Liver (tissue), 9 donors: Measurements from ENCODE around the gene RNASE13. TPM values are rescaled to one million over a fixed set of nuclear protein-coding genes. Genes with fewer than 3 reads are reported as not detected.

Experiments
- DNase-seq: peaks from one replicate; pipeline ENCODE4 v3.0.0-alpha.2; 2017; ENCODE audit warnings: low spot score
- H3K27ac ChIP-seq, 2 donors: one replicate each; pipeline ENCODE4 v1.7.0; 2013; ENCODE audit warnings: inconsistent platforms in 2 of 2, low read length in 2 of 2, control low read depth in 1 of 2, low read depth in 1 of 2, mild to moderate bottlenecking in 1 of 2
- H3K27me3 ChIP-seq, 4 donors: one replicate each; pipeline versions ENCODE4 v1.6.1 to v1.7.0; 2013; ENCODE audit warnings: low read length in 3 of 4, inconsistent platforms in 1 of 4, mild to moderate bottlenecking in 1 of 4, moderate library complexity in 1 of 4; ENCODE audit not compliant: control insufficient read depth in 4 of 4, insufficient read depth in 4 of 4
- H3K36me3 ChIP-seq, 4 donors: one replicate each; pipeline versions ENCODE4 v1.6.1 to v1.7.0; 2013; ENCODE audit warnings: low read length in 3 of 4, mild to moderate bottlenecking in 3 of 4, low read depth in 1 of 4, moderate library complexity in 1 of 4; ENCODE audit not compliant: control insufficient read depth in 4 of 4, insufficient read depth in 3 of 4
- H3K4me1 ChIP-seq, 4 donors: one replicate each; pipeline versions ENCODE4 v1.6.1 to v1.7.0; 2013; ENCODE audit warnings: low read length in 3 of 4, mild to moderate bottlenecking in 3 of 4, moderate library complexity in 1 of 4; ENCODE audit not compliant: control insufficient read depth in 4 of 4, insufficient read depth in 4 of 4
- H3K4me3 ChIP-seq, 3 donors: one replicate each; pipeline versions ENCODE4 v1.6.1 to v1.7.0; 2013; ENCODE audit warnings: low read length in 3 of 3, control low read depth in 1 of 3, low read depth in 1 of 3, mild to moderate bottlenecking in 1 of 3
- H3K9ac ChIP-seq, 2 donors: one replicate each; pipeline ENCODE4 v1.7.0; 2013; ENCODE audit warnings: low read length in 2 of 2, mild to moderate bottlenecking in 2 of 2, moderate library complexity in 2 of 2, control low read depth in 1 of 2, low read depth in 1 of 2
- H3K9me3 ChIP-seq, 4 donors: one replicate each; pipeline versions ENCODE4 v1.6.1 to v1.7.0; 2013; ENCODE audit warnings: low read length in 3 of 4; ENCODE audit not compliant: control insufficient read depth in 4 of 4
- ATF3 ChIP-seq: IDR thresholded peaks from 2 replicates; pipeline ENCODE4 v1.6.1; 2016; ENCODE audit warnings: antibody characterized with exemption
- CTCF ChIP-seq: fragments of 150-350 bp; IDR thresholded peaks from 2 replicates; pipeline ENCODE4 v1.5.1; 2017; ENCODE audit warnings: improper control_type of control experiment, low read depth, low read length; ENCODE audit not compliant: missing input control
- FOXA1 ChIP-seq: IDR thresholded peaks from 2 replicates; pipeline ENCODE4 v1.6.1; 2016; ENCODE audit warnings: antibody characterized with exemption
- FOXA2 ChIP-seq: IDR thresholded peaks from 2 replicates; pipeline ENCODE4 v1.6.1; 2016; ENCODE audit warnings: antibody characterized with exemption
- GABPA ChIP-seq, 2 donors: IDR thresholded peaks in 1 of 2; conservative IDR thresholded peaks in 1 of 2; 2 replicates each; pipeline ENCODE4 v1.6.1; 2016; ENCODE audit warnings: antibody characterized with exemption in 2 of 2, mild to moderate bottlenecking in 1 of 2, moderate library complexity in 1 of 2
- HNF4A ChIP-seq, 2 donors: conservative IDR thresholded peaks; 2 replicates each; pipeline ENCODE4 v1.6.1; 2016; ENCODE audit warnings: antibody characterized with exemption in 2 of 2, mild to moderate bottlenecking in 2 of 2
- HNF4G ChIP-seq: IDR thresholded peaks from 2 replicates; pipeline ENCODE4 v1.6.1; 2016; ENCODE audit warnings: antibody characterized with exemption
- MAX ChIP-seq: IDR thresholded peaks from 2 replicates; pipeline ENCODE4 v1.6.1; 2016; ENCODE audit warnings: antibody characterized with exemption
- NR2F2 ChIP-seq: IDR thresholded peaks from 2 replicates; pipeline ENCODE4 v1.6.1; 2016; ENCODE audit warnings: antibody characterized with exemption
- RAD21 ChIP-seq, 2 donors: IDR thresholded peaks; 2 replicates each; pipeline ENCODE4 v1.6.1; 2016; ENCODE audit warnings: antibody characterized with exemption in 2 of 2, mild to moderate bottlenecking in 2 of 2
- SP1 ChIP-seq: IDR thresholded peaks from 2 replicates; pipeline ENCODE4 v1.6.1; 2018; ENCODE audit warnings: antibody characterized with exemption, mild to moderate bottlenecking
- TAF1 ChIP-seq: conservative IDR thresholded peaks from 2 replicates; pipeline ENCODE4 v1.6.1; 2016; ENCODE audit warnings: antibody characterized with exemption, mild to moderate bottlenecking
- YY1 ChIP-seq: IDR thresholded peaks from 2 replicates; pipeline ENCODE4 v1.6.1; 2016; ENCODE audit warnings: antibody characterized with exemption, mild to moderate bottlenecking
- ZBTB33 ChIP-seq: IDR thresholded peaks from 2 replicates; pipeline ENCODE4 v1.6.1; 2016; ENCODE audit warnings: antibody characterized with exemption
- WGBS: extraction: QIAGEN DNeasy Blood & Tissue Kit; methylation state at CpG from one replicate; pipeline ENCODE4 v1.1.7; 2013; 5-methylcytosine and 5-hydroxymethylcytosine counted together
- polyA plus RNA-seq, 2 donors: library from polyadenylated mRNA; stranded (reverse) in 1 of 2; unstranded in 1 of 2; fragments of 200-250 nt in 1 of 2; fragments of >200 nt in 1 of 2; fragmentation: Nextera tagmentation in 1 of 2; extraction: Ambion mirVana in 1 of 2; gene quantifications; one replicate each; pipeline versions ENCODE4 v1.2.1 to v1.2.3, GENCODE V29; 2013 to 2015
- total RNA-seq, 2 donors: library from RNA; depleted of rRNA; stranded (reverse); fragments of >200 nt; gene quantifications; one replicate each; pipeline ENCODE4 v1.2.3, GENCODE V29; 2014
- donor health status: healthy.
- donor health status: healthy.
- donor health status: healthy.
- donor health status: healthy.
- donor health status: healthy.

Gene RNASE13
- total and polyA plus RNA-seq, 4 donors = 0.05 to 0.08 TPM; not detected in 2

GRCh38 chr14:21023174-21023573 lies 11.4 kb downstream of the RNASE13 start:
- H3K36me3 ChIP-seq = peaks cover 5 to 34% (median 29%) of the 10 kb centered on the region in 4 donors
- H3K4me1 ChIP-seq = peaks cover 3 to 54% (median 41%) of the 10 kb centered on the region in 4 donors
- peak overlapping the region; percentile 70 to 89 (median 82) for H3K4me3 ChIP-seq
- no peak for DNase-seq
- no peaks in the 10 kb centered on the region for H3K27me3 ChIP-seq
- WGBS = 16% methylated on average over 7 of the region's 7 CpGs
- H3K27ac ChIP-seq = peak overlapping the region; percentile 77 to 87
- H3K9ac ChIP-seq = peak overlapping the region in 1 of 2 donors; percentile 37
- TF ChIP-seq RAD21 (IDR thresholded peaks at IDR 0.05) = peak in 1 of 2 donors; percentile 6
- TF ChIP-seq GABPA (IDR thresholded peaks at IDR 0.05 in 1 of 2, conservative IDR thresholded peaks at IDR 0.05 in 1 of 2) = no peak
- no peaks in the 10 kb centered on the region for H3K9me3 ChIP-seq

GRCh38 chr14:21022686-21023085 lies 11.9 kb downstream of the RNASE13 start:
- TF ChIP-seq FOXA2 = no peak
- TF ChIP-seq HNF4A (conservative IDR thresholded peaks at IDR 0.05) = no peak
- no peak for TF ChIP-seq NR2F2
- TF ChIP-seq RAD21 (IDR thresholded peaks at IDR 0.05) = no peak
- TF ChIP-seq CTCF = no peak
- TF ChIP-seq ZBTB33 = no peak
- no peak for TF ChIP-seq FOXA1
- TF ChIP-seq MAX = no peak
- TF ChIP-seq TAF1 = no peak
- no peak for TF ChIP-seq ATF3
- TF ChIP-seq SP1 = no peak
- no peak for TF ChIP-seq YY1
- no peak for TF ChIP-seq HNF4G
- 35% methylated on average over 5 of the region's 5 CpGs for WGBS

GRCh38 chr14:21020977-21021545 lies 13.5 kb downstream of the RNASE13 start:
- no peak overlapping the region for H3K4me3 ChIP-seq
- H3K27ac ChIP-seq = no peak overlapping the region
- H3K9me3 ChIP-seq = no peaks in the 10 kb centered on the region
- peaks cover 0 to 67% (median 40%) of the 10 kb centered on the region in 4 donors for H3K4me1 ChIP-seq
- H3K27me3 ChIP-seq = no peaks in the 10 kb centered on the region
- TF ChIP-seq ZBTB33 (no peak), SP1 (no peak), HNF4G (no peak)
- DNase-seq = no peak
- H3K9ac ChIP-seq = no peak overlapping the region
- H3K36me3 ChIP-seq = peaks cover 8 to 45% (median 44%) of the 10 kb centered on the region in 4 donors
- 89% methylated on average over 5 of the region's 5 CpGs for WGBS

More at GRCh38 chr14:21022686-21023085, 11.9 kb downstream of the RNASE13 start:
- H3K4me1 ChIP-seq = peaks cover 3 to 59% (median 41%) of the 10 kb centered on the region in 4 donors
- H3K9me3 ChIP-seq = no peaks in the 10 kb centered on the region
- H3K9ac ChIP-seq = no peak overlapping the region
- H3K27ac ChIP-seq = peak overlapping the region; percentile 77 to 87
- no peaks in the 10 kb centered on the region for H3K27me3 ChIP-seq
- H3K4me3 ChIP-seq = peak overlapping the region in 1 of 3 donors; percentile 28
- H3K36me3 ChIP-seq = peaks cover 6 to 39% (median 34%) of the 10 kb centered on the region in 4 donors
- DNase-seq = no peak
